GM12878 (cell line): ENCODE results near the gene CDH4. TPM values are rescaled to one million over a fixed set of nuclear protein-coding genes. Genes with fewer than 3 reads are reported as not detected.

ENCODE experiments used
- ATAC-seq: fragments of 200-7000 bp; cut with Tn5 transposase; 3 replicates; pipeline ENCODE4 v1.9.1; 2020; ENCODE audit warnings: mild to moderate bottlenecking, moderate library complexity
- BruUV-seq: library from RNA; stranded (reverse); fragments of 400-500 nt; replicated peaks from 2 replicates; lab custom pipeline; 2021; lab: Mats Ljungman, UMichigan
- CTCF ChIA-PET: fragments of 300-600 bp; sonication (Branson Sonifier 250); formaldehyde crosslinking; extraction: SDS; loops from one replicate; lab custom pipeline; 2021; ENCODE audit warnings: inconsistent platforms; lab: Yijun Ruan, JAX
- POLR2A ChIA-PET: fragments of 350-600 bp; formaldehyde crosslinking; extraction: SDS; loops from one replicate; lab custom pipeline; 2021; ENCODE audit warnings: inconsistent platforms; lab: Charles Lee
- RAD21 ChIA-PET: fragments of 300-600 bp; sonication (Branson Sonifier 250); formaldehyde crosslinking; loops from one replicate; lab custom pipeline; 2023; ENCODE audit warnings: antibody characterized with exemption; ENCODE audit not compliant: unreplicated experiment; lab: Charles Lee
- SMC1A ChIA-PET: fragments of 300-600 bp; sonication (Branson Sonifier 250); formaldehyde crosslinking; loops from one replicate; lab custom pipeline; 2023; ENCODE audit not compliant: unreplicated experiment, uncharacterized antibody; lab: Charles Lee
- DNase-seq: peaks from one replicate; pipeline ENCODE4 v3.0.0-alpha.2; 2011; ENCODE audit warnings: low read depth, low spot score
- FAIRE-seq: peaks from 3 replicates; lab custom pipeline; 2011; peaks lifted over from hg19 to GRCh38; lab: Jason Lieb, UNC
- H2AFZ ChIP-seq: 2 replicates; pipeline ENCODE4 v1.6.0; 2011; ENCODE audit warnings: low read depth, low read length, control low read depth; ENCODE audit not compliant: control insufficient read depth
- H3K27ac ChIP-seq: 2 replicates; pipeline ENCODE4 v1.5.1; 2011; ENCODE audit warnings: control low read depth; ENCODE audit not compliant: control insufficient read depth, insufficient read depth
- H3K27me3 ChIP-seq, 2 experiments: replicated peaks in 1 of 2; 2 replicates each; pipeline versions ENCODE4 v1.6.0 to v1.6.1; 2011; ENCODE audit warnings: low read length in 1 of 2; ENCODE audit not compliant: control insufficient read depth in 2 of 2, insufficient read depth in 2 of 2
- H3K36me3 ChIP-seq, 2 experiments: 2 replicates each; pipeline ENCODE4 v1.5.1; 2011; ENCODE audit warnings: low read length in 1 of 2; ENCODE audit not compliant: control insufficient read depth in 2 of 2, insufficient read depth in 2 of 2
- H3K4me1 ChIP-seq: 2 replicates; pipeline ENCODE4 v1.6.1; 2011; ENCODE audit warnings: mild to moderate bottlenecking, low read length, moderate library complexity, mixed read lengths; ENCODE audit not compliant: control insufficient read depth, insufficient read depth
- H3K4me2 ChIP-seq: 2 replicates; pipeline ENCODE4 v1.6.0; 2011; ENCODE audit warnings: control low read depth; ENCODE audit not compliant: control insufficient read depth, insufficient read depth
- H3K4me3 ChIP-seq: fragments of 200-600 bp; sonication (generic); 2 replicates; pipeline ENCODE4 v1.5.1; 2016
- H3K79me2 ChIP-seq: 2 replicates; pipeline ENCODE4 v1.6.0; 2011; ENCODE audit warnings: low read length; ENCODE audit not compliant: control insufficient read depth, insufficient read depth
- H3K9ac ChIP-seq: 2 replicates; pipeline ENCODE4 v1.8.0; 2011; ENCODE audit warnings: low read length, control low read depth, mixed read lengths; ENCODE audit not compliant: control insufficient read depth, insufficient read depth
- H3K9me3 ChIP-seq: replicated peaks from 3 replicates; pipeline ENCODE4 v1.5.1; 2011; ENCODE audit warnings: mild to moderate bottlenecking, low read length; ENCODE audit not compliant: control insufficient read depth, insufficient read depth
- H4K20me1 ChIP-seq: 2 replicates; pipeline ENCODE4 v1.6.0; 2011; ENCODE audit not compliant: control insufficient read depth, insufficient read depth
- ESRRA ChIP-seq: IDR thresholded peaks from 2 replicates; pipeline ENCODE4 v1.6.1; 2012; ENCODE audit warnings: mild to moderate bottlenecking, low read length, improper control_type of control experiment
- EZH2 ChIP-seq: IDR thresholded peaks from 2 replicates; pipeline ENCODE4 v1.6.1; 2012; ENCODE audit warnings: low read depth, mild to moderate bottlenecking, control low read depth, inconsistent platforms, low read length, borderline replicate concordance; ENCODE audit not compliant: control insufficient read depth
- MEF2A ChIP-seq: IDR thresholded peaks from 2 replicates; pipeline ENCODE4 v1.6.1; 2011; ENCODE audit warnings: low read depth, mild to moderate bottlenecking, low read length, moderate library complexity; ENCODE audit not compliant: insufficient read depth
- NFYA ChIP-seq: IDR thresholded peaks from 2 replicates; pipeline ENCODE4 v1.6.1; 2011; ENCODE audit warnings: low read depth, mild to moderate bottlenecking, low read length, improper control_type of control experiment, borderline replicate concordance
- RAD21 ChIP-seq: IDR thresholded peaks from 2 replicates; pipeline ENCODE4 v1.6.1; 2011; ENCODE audit warnings: mild to moderate bottlenecking, low read depth, low read length, moderate library complexity; ENCODE audit not compliant: insufficient read depth
- RBBP5 ChIP-seq: fragments of 200-600 bp; sonication (generic); conservative IDR thresholded peaks from 2 replicates; pipeline ENCODE4 v1.6.1; 2016
- RUNX3 ChIP-seq: IDR thresholded peaks from 2 replicates; pipeline ENCODE4 v1.6.1; 2012; ENCODE audit warnings: low read length, inconsistent platforms
- SMARCA5 ChIP-seq: fragments of 450-650 bp; IDR thresholded peaks from 2 replicates; pipeline ENCODE4 v1.6.1; 2017; ENCODE audit warnings: mild to moderate bottlenecking
- STAT3 ChIP-seq: IDR thresholded peaks from 2 replicates; pipeline ENCODE4 v1.6.1; 2011; ENCODE audit warnings: low read depth, low read length, improper control_type of control experiment
- ZBED1 ChIP-seq: IDR thresholded peaks from 2 replicates; pipeline ENCODE4 v1.6.1; 2016; ENCODE audit warnings: borderline replicate concordance
- ZNF217 ChIP-seq: fragments of 450-650 bp; IDR thresholded peaks from 2 replicates; pipeline ENCODE4 v1.6.1; 2017; ENCODE audit warnings: antibody characterized with exemption, mild to moderate bottlenecking
- WGBS: methylation state at CpG from one replicate; pipeline ENCODE4 v1.1.6; 2016; ENCODE audit warnings: low lambda C conversion rate; ENCODE audit not compliant: insufficient replicate concordance, insufficient coverage; ENCODE audit errors: missing lambda C conversion rate; 5-methylcytosine and 5-hydroxymethylcytosine counted together
- in situ Hi-C: fragments of 300-500 bp; cut with MboI; formaldehyde crosslinking; loops from 9 replicates; pipeline ENCODE4 v1.14.3; 2018; ENCODE audit warnings: mixed read lengths
- intact Hi-C: fragments of 100-400 bp; cut with micrococcal nuclease; formaldehyde crosslinking; loops from one replicate; pipeline ENCODE4 v1.14.2; 2022; ENCODE audit not compliant: unreplicated experiment
- polyA plus RNA-seq, 11 experiments: library from polyadenylated mRNA; depleted of rRNA in 4 of 11; unstranded in 6 of 11; stranded (reverse) in 5 of 11; fragments of >200 nt; fragmentation: Nextera tagmentation in 4 of 11; fragmentation: Illumina TruSeq in 1 of 11; extraction: Ambion mirVana in 4 of 11; extraction: Trizol in 1 of 11; gene quantifications; 1 replicate in 1 of 11; 2 replicates in 10 of 11; pipeline versions ENCODE4 v1.2.1 to v1.2.3, GENCODE V29; 2011 to 2016; ENCODE audit warnings: inconsistent platforms in 2 of 11, missing spikeins in 2 of 11, low read depth in 1 of 11
- total RNA-seq, 4 experiments: library from RNA; depleted of rRNA in 3 of 4; stranded (reverse); fragments of >200 nt in 3 of 4; fragmentation: Illumina TruSeq in 1 of 4; extraction: Trizol in 1 of 4; gene quantifications; 2 replicates each; pipeline versions ENCODE4 v1.2.1 to v1.2.3, GENCODE V29; 2013 to 2021
- TF ChIP-seq, protein P1 (sequence below): fragments of 450-650 bp; IDR thresholded peaks from 2 replicates; pipeline ENCODE4 v1.6.1; 2018; ENCODE audit warnings: mild to moderate bottlenecking, low read depth, moderate library complexity; ENCODE audit not compliant: partially characterized antibody
- TF ChIP-seq, protein P2 (sequence below): fragments of 450-650 bp; IDR thresholded peaks from 2 replicates; pipeline ENCODE4 v1.6.1; 2016; ENCODE audit warnings: mild to moderate bottlenecking
- TF ChIP-seq, protein P3 (sequence below): IDR thresholded peaks from 2 replicates; pipeline ENCODE4 v1.6.1; 2011; ENCODE audit warnings: borderline replicate concordance, low read depth, mild to moderate bottlenecking, moderate library complexity, low read length; ENCODE audit not compliant: insufficient read depth, poor library complexity, severe bottlenecking

CDH4 gene
- total and polyA plus RNA-seq, 10 of the 15 experiments (the other 5 are each of a cell fraction or from before 2014, with no cell fraction given) = not detected

DNA sequence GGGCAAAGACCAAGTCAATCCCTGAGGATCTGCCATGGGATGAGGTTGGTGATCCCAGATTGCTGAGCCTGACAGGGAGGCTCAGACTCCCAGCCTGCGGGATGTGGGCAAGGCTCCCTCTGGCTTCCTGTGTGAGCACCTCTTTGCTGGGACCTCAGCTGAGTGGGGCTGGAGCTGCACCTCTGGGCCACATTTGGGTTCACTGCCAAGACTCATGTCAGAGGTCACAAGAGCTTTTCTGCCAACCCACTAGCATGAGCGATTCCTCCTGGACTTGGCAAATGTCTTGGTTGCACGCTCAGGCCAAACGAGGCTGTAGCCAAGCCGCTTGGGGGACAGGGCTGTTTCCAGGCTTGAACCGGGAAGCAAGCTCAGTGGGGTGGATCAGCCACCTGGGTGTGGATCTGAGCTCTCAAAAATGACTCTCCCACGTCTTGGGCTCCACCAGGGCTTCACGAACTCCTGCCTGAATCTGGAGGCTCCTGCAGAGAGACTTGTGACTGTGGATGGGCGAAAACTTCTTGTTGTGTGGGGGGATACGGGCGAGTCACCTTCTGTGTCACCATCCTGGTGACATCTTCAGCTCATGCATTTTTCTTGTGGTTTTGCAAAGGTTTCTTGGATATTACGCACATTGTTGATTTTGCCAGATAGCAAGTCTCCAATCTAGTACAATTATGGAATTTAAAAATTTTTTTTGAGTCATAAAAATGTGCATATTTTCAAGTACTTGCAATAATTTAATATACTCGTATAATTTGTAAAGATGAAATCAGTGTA, 359.5 kb downstream of the CDH4 start:
- 19% methylated on average over 12 of the region's 13 CpGs for whole genome bisulfite sequencing
- intact Hi-C loops = no loop called here
- no peak for FAIRE-seq

DNA sequence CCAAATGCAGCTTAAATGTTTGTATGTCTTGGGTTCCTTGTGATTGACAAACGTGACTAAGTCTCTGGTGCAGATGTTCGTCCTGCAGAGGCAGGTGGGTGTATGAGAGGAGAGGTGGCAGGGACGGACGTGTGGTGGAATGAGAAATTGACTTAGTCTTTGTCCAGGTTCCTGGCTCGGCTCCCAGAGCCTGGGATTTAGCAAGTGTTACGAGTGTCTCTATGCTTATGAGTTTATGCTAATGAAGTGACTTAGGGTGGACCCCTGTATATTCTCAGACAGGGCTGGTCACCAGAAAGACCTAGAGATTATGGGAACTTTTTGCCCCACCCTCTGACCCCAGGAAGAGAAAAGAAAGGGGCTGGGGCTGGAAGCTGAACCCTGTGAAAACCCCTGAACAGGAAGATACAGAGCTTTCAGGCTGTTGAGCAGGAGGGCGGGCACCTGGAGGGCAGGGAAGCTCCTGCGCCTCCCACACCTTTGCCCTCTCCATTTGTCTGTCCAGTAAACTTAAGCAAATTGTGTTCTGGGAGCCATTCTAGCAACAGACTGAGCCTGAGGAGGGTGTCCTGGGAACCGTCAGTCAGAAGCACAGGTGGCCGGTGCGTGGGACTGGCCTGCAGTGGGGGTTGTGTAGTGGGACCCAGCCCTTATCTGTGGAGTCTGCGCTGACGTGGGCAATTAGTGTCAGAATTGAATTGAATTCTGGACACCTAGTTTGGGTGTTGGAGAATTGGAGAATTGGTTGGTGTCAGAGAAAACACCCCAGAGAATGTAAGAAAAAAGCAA, 362.1 kb downstream of the CDH4 start:
- CTCF ChIA-PET = no interaction called here
- TF ChIP-seq, protein P1, sequence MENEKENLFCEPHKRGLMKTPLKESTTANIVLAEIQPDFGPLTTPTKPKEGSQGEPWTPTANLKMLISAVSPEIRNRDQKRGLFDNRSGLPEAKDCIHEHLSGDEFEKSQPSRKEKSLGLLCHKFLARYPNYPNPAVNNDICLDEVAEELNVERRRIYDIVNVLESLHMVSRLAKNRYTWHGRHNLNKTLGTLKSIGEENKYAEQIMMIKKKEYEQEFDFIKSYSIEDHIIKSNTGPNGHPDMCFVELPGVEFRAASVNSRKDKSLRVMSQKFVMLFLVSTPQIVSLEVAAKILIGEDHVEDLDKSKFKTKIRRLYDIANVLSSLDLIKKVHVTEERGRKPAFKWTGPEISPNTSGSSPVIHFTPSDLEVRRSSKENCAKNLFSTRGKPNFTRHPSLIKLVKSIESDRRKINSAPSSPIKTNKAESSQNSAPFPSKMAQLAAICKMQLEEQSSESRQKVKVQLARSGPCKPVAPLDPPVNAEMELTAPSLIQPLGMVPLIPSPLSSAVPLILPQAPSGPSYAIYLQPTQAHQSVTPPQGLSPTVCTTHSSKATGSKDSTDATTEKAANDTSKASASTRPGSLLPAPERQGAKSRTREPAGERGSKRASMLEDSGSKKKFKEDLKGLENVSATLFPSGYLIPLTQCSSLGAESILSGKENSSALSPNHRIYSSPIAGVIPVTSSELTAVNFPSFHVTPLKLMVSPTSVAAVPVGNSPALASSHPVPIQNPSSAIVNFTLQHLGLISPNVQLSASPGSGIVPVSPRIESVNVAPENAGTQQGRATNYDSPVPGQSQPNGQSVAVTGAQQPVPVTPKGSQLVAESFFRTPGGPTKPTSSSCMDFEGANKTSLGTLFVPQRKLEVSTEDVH = no peak
- TF ChIP-seq, protein P2, sequence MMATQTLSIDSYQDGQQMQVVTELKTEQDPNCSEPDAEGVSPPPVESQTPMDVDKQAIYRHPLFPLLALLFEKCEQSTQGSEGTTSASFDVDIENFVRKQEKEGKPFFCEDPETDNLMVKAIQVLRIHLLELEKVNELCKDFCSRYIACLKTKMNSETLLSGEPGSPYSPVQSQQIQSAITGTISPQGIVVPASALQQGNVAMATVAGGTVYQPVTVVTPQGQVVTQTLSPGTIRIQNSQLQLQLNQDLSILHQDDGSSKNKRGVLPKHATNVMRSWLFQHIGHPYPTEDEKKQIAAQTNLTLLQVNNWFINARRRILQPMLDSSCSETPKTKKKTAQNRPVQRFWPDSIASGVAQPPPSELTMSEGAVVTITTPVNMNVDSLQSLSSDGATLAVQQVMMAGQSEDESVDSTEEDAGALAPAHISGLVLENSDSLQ = no peak
- TF ChIP-seq ESRRA (no peak), RUNX3 (no peak), ZNF217 (no peak), MEF2A (no peak)
- TF ChIP-seq, protein P3, sequence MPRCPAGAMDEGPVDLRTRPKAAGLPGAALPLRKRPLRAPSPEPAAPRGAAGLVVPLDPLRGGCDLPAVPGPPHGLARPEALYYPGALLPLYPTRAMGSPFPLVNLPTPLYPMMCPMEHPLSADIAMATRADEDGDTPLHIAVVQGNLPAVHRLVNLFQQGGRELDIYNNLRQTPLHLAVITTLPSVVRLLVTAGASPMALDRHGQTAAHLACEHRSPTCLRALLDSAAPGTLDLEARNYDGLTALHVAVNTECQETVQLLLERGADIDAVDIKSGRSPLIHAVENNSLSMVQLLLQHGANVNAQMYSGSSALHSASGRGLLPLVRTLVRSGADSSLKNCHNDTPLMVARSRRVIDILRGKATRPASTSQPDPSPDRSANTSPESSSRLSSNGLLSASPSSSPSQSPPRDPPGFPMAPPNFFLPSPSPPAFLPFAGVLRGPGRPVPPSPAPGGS = no peak

More for the DNA sequence above, 359.5 kb downstream of the CDH4 start:
- Histone ChIP-seq H3K36me3 (no peaks in the 10 kb centered on the region), H2AFZ (no peak overlapping the region), H3K4me2 (no peak overlapping the region), H3K4me3 (no peak overlapping the region), H3K79me2 (no peaks in the 10 kb centered on the region), H3K27ac (no peak overlapping the region), H3K9me3 (no peaks in the 10 kb centered on the region; the same call in 2 of the 3 replicates), H3K4me1 (no peaks in the 10 kb centered on the region), H3K27me3 (no peaks in the 10 kb centered on the region), H3K9ac (no peak overlapping the region), H4K20me1 (no peaks in the 10 kb centered on the region)
- no TSS peak for BruUV-seq
- ATAC-seq = no peak
- RAD21 ChIA-PET = no interaction called here
- CTCF ChIA-PET = no interaction called here
- no peak for TF ChIP-seq EZH2
- TF ChIP-seq RBBP5 = no peak
- TF ChIP-seq RAD21 = no peak
- no peak for TF ChIP-seq SMARCA5
- TF ChIP-seq NFYA = no peak
- TF ChIP-seq STAT3 = no peak
- no peak for TF ChIP-seq ZBED1
- SMC1A ChIA-PET = no interaction called here
- no peak for DNase-seq
- in situ Hi-C loops = no loop called here
- POLR2A ChIA-PET = no interaction called here

More for the DNA sequence above, 362.1 kb downstream of the CDH4 start:
- DNase-seq = no peak
- Histone ChIP-seq H2AFZ (no peak overlapping the region), H3K4me2 (no peak overlapping the region), H4K20me1 (no peaks in the 10 kb centered on the region), H3K79me2 (no peaks in the 10 kb centered on the region), H3K36me3 (no peaks in the 10 kb centered on the region), H3K27me3 (no peaks in the 10 kb centered on the region), H3K9me3 (no peaks in the 10 kb centered on the region; the same call in 2 of the 3 replicates), H3K9ac (no peak overlapping the region), H3K4me3 (no peak overlapping the region), H3K27ac (no peak overlapping the region), H3K4me1 (no peaks in the 10 kb centered on the region)
- RAD21 ChIA-PET = no interaction called here
- SMC1A ChIA-PET = no interaction called here
- intact Hi-C loops (no loop called here), in situ Hi-C loops (no loop called here)
- no peak for FAIRE-seq
- no peak for ATAC-seq
- BruUV-seq = no TSS peak
- POLR2A ChIA-PET = no interaction called here
- 18% methylated on average over 13 of the region's 13 CpGs for WGBS
